Activated CD4-positive, alpha-beta T cell treated with anti-CD3 and anti-CD28 coated beads, Interleukin-2, amount 50 U/mL, for 24 hours (primary cell): ENCODE data around the gene POGZ.

Source experiments
- DNase-seq, 2 donors: peaks; one replicate each; pipeline ENCODE4 v3.0.0-alpha.2; 2020; ENCODE audit warnings: low read depth in 1 of 2, low spot score in 1 of 2

Gene POGZ

GRCh38 chr1:151377150-151377884, 82.0 kb downstream of the POGZ start:
- DNase-seq, result no peak

GRCh38 chr1:151373196-151373595, 86.1 kb downstream of the POGZ start:
- no peak for DNase-seq

- DNase-seq, result no peak
These were observed 87.0 kb downstream of the POGZ start, which contains the start of gene SELENBP1 for GRCh38 chr1:151372058-151372934. Gene SELENBP1, minus strand, starts transcription at chr1:151372705. Its CDS starts 64 bp downstream, at chr1:151372641.

- no peak for DNase-seq
These were observed 87.8 kb downstream of the POGZ start for GRCh38 chr1:151371370-151372057.

GRCh38 chr1:151370211-151370911, 88.9 kb downstream of the POGZ start:
- no peak for DNase-seq

- DNase-seq, result no peak
These were observed 89.7 kb downstream of the POGZ start for GRCh38 chr1:151369621-151370048.

- DNase-seq, result no peak
These were observed 90.0 kb downstream of the POGZ start for GRCh38 chr1:151369302-151369610.

GRCh38 chr1:151368393-151369301, 90.6 kb downstream of the POGZ start:
- no peak for DNase-seq

- DNase-seq, result no peak
These were observed 91.5 kb downstream of the POGZ start for GRCh38 chr1:151367658-151368392.

- no peak for DNase-seq
These were observed 94.3 kb downstream of the POGZ start for GRCh38 chr1:151364996-151365395.

GRCh38 chr1:151362308-151363155, 96.8 kb downstream of the POGZ start:
- DNase-seq, result no peak

- no peak for DNase-seq
These were observed 97.4 kb downstream of the POGZ start for GRCh38 chr1:151361883-151362282.

GRCh38 chr1:151356696-151357095, 102.6 kb downstream of the POGZ start:
- DNase-seq, result no peak
